AG04449 (cell line): Measurements from ENCODE around the gene SBF2.

Experiments used
- CTCF ChIA-PET: fragments of 350-600 bp; formaldehyde crosslinking; extraction: SDS; loops from one replicate; lab custom pipeline; 2021; ENCODE audit warnings: antibody characterized with exemption; lab: Yijun Ruan, JAX
- POLR2A ChIA-PET: fragments of 400-600, 350-600 bp; formaldehyde crosslinking; extraction: SDS; loops from one replicate; lab custom pipeline; 2020; ENCODE audit warnings: antibody characterized with exemption, inconsistent platforms; lab: Yijun Ruan, JAX
- DNase-seq: peaks from one replicate; pipeline ENCODE4 v3.0.0-alpha.2; 2010; ENCODE audit warnings: low read depth, low spot score
- H3K4me3 ChIP-seq: 2 replicates; pipeline ENCODE4 v1.5.1; 2011; ENCODE audit warnings: low read depth, mild to moderate bottlenecking, control low read depth, low read length
- CTCF ChIP-seq: IDR thresholded peaks from one replicate; pipeline ENCODE4 v1.5.1; 2011; ENCODE audit warnings: mild to moderate bottlenecking, moderate library complexity, low read length, control low read depth, inconsistent platforms; ENCODE audit not compliant: insufficient read depth; ENCODE audit errors: missing control alignments

The SBF2 gene

GRCh38 chr11:10287766-10288715 lies 6.0 kb downstream of the SBF2 start:
- H3K4me3 ChIP-seq: no peak overlapping the region
- no peak for DNase-seq
- no peak for TF ChIP-seq CTCF
- ChIA-PET POLR2A (interaction anchor here (1.9 kb wide), 1 partner anchor 17 kb away, joined by 7 read pairs; the partner anchor contains the start of gene ADM), CTCF (interaction anchor here (1.4 kb wide), 2 partner anchors 78 to 80 kb away, joined by 3 to 7 read pairs; no protein-coding TSS in a partner anchor)

- ChIA-PET POLR2A (interaction anchor here (1.9 kb wide), 1 partner anchor 18 kb away, joined by 7 read pairs; the partner anchor contains the start of gene ADM), CTCF (interaction anchor here (1.4 kb wide), 1 partner anchor 79 kb away, joined by 7 read pairs; no protein-coding TSS in a partner anchor)
- TF ChIP-seq CTCF: no peak
- DNase-seq: no peak
- no peak overlapping the region for H3K4me3 ChIP-seq
Measured at GRCh38 chr11:10287140-10287539, 6.9 kb downstream of the SBF2 start.

- no peak for TF ChIP-seq CTCF
- no peak for DNase-seq
- ChIA-PET POLR2A (no interaction called here), CTCF (no interaction called here)
- no peak overlapping the region for H3K4me3 ChIP-seq
Measured at GRCh38 chr11:10285148-10285802, 8.7 kb downstream of the SBF2 start.

DNA sequence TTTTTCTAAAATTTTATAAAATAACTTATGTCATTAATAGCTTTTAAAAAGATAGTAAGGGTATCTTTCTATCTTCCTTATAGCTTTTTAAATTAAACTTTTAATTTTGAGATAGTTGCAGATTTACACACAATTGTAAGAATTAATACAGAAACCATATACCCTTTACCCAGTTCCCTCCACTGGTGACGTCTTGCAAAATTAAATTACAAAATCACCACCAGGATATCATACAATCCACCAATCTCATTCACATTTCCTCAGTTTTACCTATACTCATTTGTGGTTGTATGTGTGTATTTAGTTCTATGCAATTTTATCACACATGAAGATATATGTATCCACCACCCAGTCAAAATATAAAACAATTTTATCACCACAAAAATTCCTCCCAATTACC lies 10.0 kb downstream of the SBF2 start:
- ChIA-PET POLR2A (no interaction called here), CTCF (interaction anchor here (1.0 to 1.2 kb wide), 4 partner anchors 20 to 749 kb away, joined by 3 read pairs; no protein-coding TSS in a partner anchor)
- H3K4me3 ChIP-seq: no peak overlapping the region
- TF ChIP-seq CTCF: no peak
- no peak for DNase-seq

GRCh38 chr11:10282117-10282516 lies 11.9 kb downstream of the SBF2 start:
- ChIA-PET CTCF (interaction anchor here (0.9 to 2.6 kb wide), 2 partner anchors 13 to 75 kb away, joined by 3 to 9 read pairs; no protein-coding TSS in a partner anchor), POLR2A (no interaction called here)
- TF ChIP-seq CTCF: no peak
- no peak for DNase-seq
- H3K4me3 ChIP-seq: no peak overlapping the region
